B cell (primary cell): ENCODE results near the gene UCP2. TPM values are rescaled to one million over a fixed set of nuclear protein-coding genes. Genes with fewer than 3 reads are reported as not detected.

ENCODE experiments used
- ATAC-seq: fragments of 200-7000 bp; cut with Tn5 transposase; one replicate; pipeline ENCODE4 v1.10.0; 2021; ENCODE audit warnings: low read depth, mild to moderate bottlenecking, moderate number of reproducible peaks, moderate library complexity
- CTCF ChIA-PET: fragments of 350-600 bp; sonication (Branson Sonifier 250); formaldehyde crosslinking; loops from one replicate; lab custom pipeline; 2021; ENCODE audit warnings: antibody characterized with exemption, inconsistent platforms; lab: Charles Lee
- POLR2A ChIA-PET: fragments of 350-600 bp; sonication (Branson Sonifier 250); formaldehyde crosslinking; loops from one replicate; lab custom pipeline; 2021; ENCODE audit warnings: antibody characterized with exemption; lab: Charles Lee
- DNase-seq: peaks from one replicate; pipeline ENCODE4 v3.0.0; 2013
- H2AFZ ChIP-seq: 2 replicates; pipeline ENCODE4 v1.6.1; 2012; ENCODE audit warnings: mild to moderate bottlenecking, low read depth, low read length; ENCODE audit not compliant: insufficient read depth, poor library complexity, severe bottlenecking
- H3K27ac ChIP-seq, 2 donors: 1 replicate in 1 of 2; 2 replicates in 1 of 2; pipeline ENCODE4 v1.5.1; 2012 to 2013; ENCODE audit warnings: low read length in 2 of 2, mild to moderate bottlenecking in 2 of 2, moderate library complexity in 1 of 2
- H3K27me3 ChIP-seq, 4 experiments: fragments of 200-600 bp in 1 of 4; sonication (generic) in 1 of 4; replicated peaks in 1 of 4; 1 replicate in 2 of 4; 2 replicates in 2 of 4; pipeline versions ENCODE4 v1.6.1 to v1.7.0; 2013 to 2016; ENCODE audit warnings: low read length in 3 of 4, mild to moderate bottlenecking in 2 of 4, mixed read lengths in 1 of 4, moderate library complexity in 1 of 4; ENCODE audit not compliant: insufficient read depth in 4 of 4, control insufficient read depth in 3 of 4; ENCODE audit errors: control extremely low read depth in 1 of 4
- H3K36me3 ChIP-seq, 2 experiments: replicated peaks in 1 of 2; 1 replicate in 1 of 2; 2 replicates in 1 of 2; pipeline versions ENCODE4 v1.6.1 to v1.7.1; 2013; ENCODE audit warnings: low read length in 1 of 2; ENCODE audit not compliant: insufficient read depth in 2 of 2, control insufficient read depth in 1 of 2; ENCODE audit errors: control extremely low read depth in 1 of 2, extremely low read depth in 1 of 2
- H3K4me1 ChIP-seq, 2 donors: fragments of 200-600 bp in 1 of 2; sonication (generic) in 1 of 2; 1 replicate in 1 of 2; 2 replicates in 1 of 2; pipeline versions ENCODE4 v1.5.1 to v1.6.1; 2013 to 2017; ENCODE audit warnings: low read length in 2 of 2; ENCODE audit not compliant: control insufficient read depth in 2 of 2, insufficient read depth in 2 of 2
- H3K4me2 ChIP-seq: replicated peaks from 2 replicates; pipeline ENCODE3; 2012; ENCODE audit warnings: mild to moderate bottlenecking, low read depth, low read length; ENCODE audit not compliant: poor library complexity, severe bottlenecking
- H3K4me3 ChIP-seq, 5 experiments: fragments of 200-600 bp in 1 of 5; sonication (generic) in 1 of 5; 1 replicate in 3 of 5; 2 replicates in 2 of 5; pipeline versions ENCODE4 v1.5.1 to v1.7.0; 2011 to 2016; ENCODE audit warnings: low read length in 4 of 5, mild to moderate bottlenecking in 4 of 5, low read depth in 2 of 5, control low read depth in 1 of 5, moderate library complexity in 1 of 5; ENCODE audit not compliant: insufficient read depth in 1 of 5; ENCODE audit errors: control extremely low read depth in 1 of 5, extremely low read depth in 1 of 5
- H3K79me2 ChIP-seq: fragments of 200-600 bp; sonication (generic); one replicate; pipeline ENCODE4 v1.6.0; 2016; ENCODE audit warnings: low read length; ENCODE audit not compliant: control insufficient read depth, insufficient read depth
- H3K9ac ChIP-seq: fragments of 200-600 bp; sonication (generic); 2 replicates; pipeline ENCODE4 v1.6.1; 2017; ENCODE audit warnings: mild to moderate bottlenecking, low read length, moderate library complexity
- H3K9me3 ChIP-seq, 3 donors: one replicate each; pipeline versions ENCODE4 v1.6.1 to v1.7.1; 2013; ENCODE audit warnings: low read length in 2 of 3; ENCODE audit not compliant: control insufficient read depth in 2 of 3, insufficient read depth in 1 of 3; ENCODE audit errors: control extremely low read depth in 1 of 3
- H4K20me1 ChIP-seq: 2 replicates; pipeline ENCODE4 v1.6.0; 2012; ENCODE audit warnings: mild to moderate bottlenecking, low read length; ENCODE audit not compliant: insufficient read depth, control insufficient read depth, poor library complexity, severe bottlenecking
- H3K27ac Mint-ChIP-seq: one replicate; pipeline ENCODE4 v1.8.0; 2021; ENCODE audit warnings: mixed read lengths
- H3K27me3 Mint-ChIP-seq: one replicate; pipeline ENCODE4 v1.8.0; 2021; ENCODE audit warnings: mixed read lengths
- H3K4me1 Mint-ChIP-seq: one replicate; pipeline ENCODE4 v1.8.0; 2021; ENCODE audit warnings: mixed read lengths
- H3K4me3 Mint-ChIP-seq: one replicate; pipeline ENCODE4 v1.8.0; 2021; ENCODE audit warnings: mixed read lengths
- H3K9me3 Mint-ChIP-seq: one replicate; pipeline ENCODE4 v1.8.0; 2022; ENCODE audit warnings: mixed read lengths; ENCODE audit not compliant: insufficient read depth
- EZH2 ChIP-seq: IDR thresholded peaks from 2 replicates; pipeline ENCODE4 v1.6.1; 2012; ENCODE audit warnings: borderline replicate concordance, low read depth, mild to moderate bottlenecking, moderate library complexity, low read length; ENCODE audit not compliant: insufficient read depth, poor library complexity, severe bottlenecking
- WGBS: methylation state at CpG from one replicate; pipeline ENCODE4 v1.1.5; 2013; ENCODE audit warnings: missing lambda C conversion rate; ENCODE audit not compliant: insufficient coverage; 5-methylcytosine and 5-hydroxymethylcytosine counted together
- intact Hi-C: fragments of 100-400 bp; cut with micrococcal nuclease; formaldehyde crosslinking; loops from one replicate; pipeline ENCODE4 v1.10.0; 2022
- polyA plus RNA-seq: library from polyadenylated mRNA; depleted of rRNA; stranded (reverse); fragments of >200 nt; gene quantifications from 2 replicates; pipeline ENCODE4 v1.2.3, GENCODE V29; 2012
- total RNA-seq, 2 donors: library from RNA; stranded (reverse); fragments of 120-200 nt in 1 of 2; gene quantifications; 1 replicate in 1 of 2; 2 replicates in 1 of 2; pipeline versions ENCODE4 v1.2.3 to v1.2.4, GENCODE V29; 2013 to 2022
- TF ChIP-seq, protein P1 (sequence below): fragments of 200-600 bp; IDR thresholded peaks from one replicate; pipeline ENCODE4 v1.8.0; 2022; ENCODE audit warnings: antibody characterized with exemption, mild to moderate bottlenecking

Gene UCP2
- total and polyA plus RNA-seq, 2 donors (not counting 1 experiment from before 2014, with no cell fraction given) = 613 to 697 TPM

GRCh38 chr11:73944901-73945300, 37.7 kb downstream of the UCP2 start:
- H3K27ac ChIP-seq = no peak overlapping the region
- no peaks in the 10 kb centered on the region for H3K79me2 ChIP-seq
- no peak for TF ChIP-seq EZH2
- TF ChIP-seq, protein P1, sequence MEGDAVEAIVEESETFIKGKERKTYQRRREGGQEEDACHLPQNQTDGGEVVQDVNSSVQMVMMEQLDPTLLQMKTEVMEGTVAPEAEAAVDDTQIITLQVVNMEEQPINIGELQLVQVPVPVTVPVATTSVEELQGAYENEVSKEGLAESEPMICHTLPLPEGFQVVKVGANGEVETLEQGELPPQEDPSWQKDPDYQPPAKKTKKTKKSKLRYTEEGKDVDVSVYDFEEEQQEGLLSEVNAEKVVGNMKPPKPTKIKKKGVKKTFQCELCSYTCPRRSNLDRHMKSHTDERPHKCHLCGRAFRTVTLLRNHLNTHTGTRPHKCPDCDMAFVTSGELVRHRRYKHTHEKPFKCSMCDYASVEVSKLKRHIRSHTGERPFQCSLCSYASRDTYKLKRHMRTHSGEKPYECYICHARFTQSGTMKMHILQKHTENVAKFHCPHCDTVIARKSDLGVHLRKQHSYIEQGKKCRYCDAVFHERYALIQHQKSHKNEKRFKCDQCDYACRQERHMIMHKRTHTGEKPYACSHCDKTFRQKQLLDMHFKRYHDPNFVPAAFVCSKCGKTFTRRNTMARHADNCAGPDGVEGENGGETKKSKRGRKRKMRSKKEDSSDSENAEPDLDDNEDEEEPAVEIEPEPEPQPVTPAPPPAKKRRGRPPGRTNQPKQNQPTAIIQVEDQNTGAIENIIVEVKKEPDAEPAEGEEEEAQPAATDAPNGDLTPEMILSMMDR = no peak
- no peak overlapping the region for H3K9ac ChIP-seq
- POLR2A ChIA-PET = no interaction called here
- H3K27me3 ChIP-seq = no peaks in the 10 kb centered on the region
- H3K36me3 ChIP-seq = no peaks in the 10 kb centered on the region
- H2AFZ ChIP-seq = no peak overlapping the region
- CTCF ChIA-PET = no interaction called here
- intact Hi-C loops = no loop called here
- no peak overlapping the region for H3K4me3 Mint-ChIP-seq
- no peak overlapping the region for H3K27ac Mint-ChIP-seq
- no peaks in the 10 kb centered on the region for H4K20me1 ChIP-seq
- ATAC-seq = no peak
- H3K9me3 Mint-ChIP-seq = no peaks in the 10 kb centered on the region
- H3K4me1 Mint-ChIP-seq = no peaks in the 10 kb centered on the region
- H3K4me1 ChIP-seq = no peaks in the 10 kb centered on the region
- H3K9me3 ChIP-seq = no peaks in the 10 kb centered on the region
- no peaks in the 10 kb centered on the region for H3K27me3 Mint-ChIP-seq
- WGBS = 89% methylated on average over 5 of the region's 10 CpGs
- DNase-seq = no peak
- no peak overlapping the region for H3K4me2 ChIP-seq
- H3K4me3 ChIP-seq = no peak overlapping the region

DNA sequence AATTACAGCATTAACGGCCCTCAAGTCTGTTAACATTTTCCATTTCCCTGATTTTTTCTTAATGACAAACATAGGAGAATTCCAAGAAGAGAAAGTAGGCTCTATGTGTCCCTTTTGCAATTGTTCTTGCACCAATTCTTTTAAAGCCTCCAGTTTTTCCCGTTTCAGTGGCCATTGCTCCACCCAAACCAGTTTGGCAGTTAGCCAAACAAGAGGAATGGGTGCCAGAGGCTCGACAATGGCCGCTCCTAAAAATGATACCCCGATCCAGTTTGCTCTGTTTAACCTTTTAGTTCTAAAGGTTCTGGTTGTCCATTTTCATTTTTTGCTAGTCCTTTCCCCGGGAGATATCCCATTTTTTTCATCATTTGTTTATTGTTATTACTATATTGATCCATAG, 38.6 kb downstream of the UCP2 start:
- 96% methylated on average over 4 of the region's 6 CpGs for WGBS
- Histone ChIP-seq H3K79me2 (no peaks in the 10 kb centered on the region), H3K9me3 (no peaks in the 10 kb centered on the region), H4K20me1 (no peaks in the 10 kb centered on the region), H3K27ac (no peak overlapping the region), H3K4me1 (no peaks in the 10 kb centered on the region), H3K9ac (no peak overlapping the region), H3K4me2 (no peak overlapping the region), H3K27me3 (no peaks in the 10 kb centered on the region), H2AFZ (no peak overlapping the region), H3K36me3 (no peaks in the 10 kb centered on the region), H3K4me3 (no peak overlapping the region)
- DNase-seq (no peak), ATAC-seq (no peak)
- H3K4me3 Mint-ChIP-seq = no peak overlapping the region
- ChIA-PET CTCF (no interaction called here), POLR2A (no interaction called here)
- H3K27ac Mint-ChIP-seq = no peak overlapping the region
- TF ChIP-seq, protein P1 = no peak
- TF ChIP-seq EZH2 = no peak
- intact Hi-C loops = no loop called here
- H3K9me3 Mint-ChIP-seq = no peaks in the 10 kb centered on the region
- H3K4me1 Mint-ChIP-seq = no peaks in the 10 kb centered on the region
- H3K27me3 Mint-ChIP-seq = no peaks in the 10 kb centered on the region
